ENCODE results near the gene ZNF212. TPM values are rescaled to one million over a fixed set of nuclear protein-coding genes. Genes with fewer than 3 reads are reported as not detected.

ZNF212 gene
- total and polyA plus RNA-seq, 2 donors (not counting 1 experiment from before 2014, with no cell fraction given) = 4.2 to 4.8 TPM

DNA sequence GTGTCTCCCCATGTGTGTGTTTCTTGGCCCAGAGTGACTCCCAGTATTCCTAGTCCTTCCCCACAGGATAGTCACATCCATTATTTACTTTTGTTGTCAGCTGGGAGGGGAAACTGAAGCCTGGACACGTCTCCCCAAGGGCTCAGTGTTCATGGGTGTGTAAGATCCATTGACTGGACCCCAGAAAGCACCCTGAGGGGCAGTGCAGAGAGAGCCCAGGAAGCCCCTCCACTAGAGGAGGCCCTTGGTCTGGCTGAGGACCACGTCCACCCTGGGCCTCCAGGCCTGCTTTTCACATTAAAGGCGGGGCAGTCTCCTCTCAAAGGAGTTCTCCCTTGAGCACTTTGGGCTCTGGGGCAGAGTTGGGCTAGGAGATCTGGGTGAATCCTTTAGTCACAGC is 43.9 kb downstream of the ZNF212 start:
- Histone ChIP-seq H3K4me1 (ENCODE audit: control insufficient read depth, extremely low read depth, insufficient read depth, low read length) (no peaks in the 10 kb centered on the region), H4K20me1 (ENCODE audit: control insufficient read depth, extremely low read depth, insufficient read depth, low read length) (no peaks in the 10 kb centered on the region), H3K27ac (ENCODE audit: insufficient read depth, low read length) (no peak overlapping the region), H3K9ac (ENCODE audit: insufficient read depth, low read length) (no peak overlapping the region), H3K9me3 (ENCODE audit: control insufficient read depth, insufficient read depth, low read depth, low read length) (no peaks in the 10 kb centered on the region), H3K79me2 (ENCODE audit: control insufficient read depth, insufficient read depth, low read length) (no peaks in the 10 kb centered on the region), H3K4me3 (replicated peaks in 1 of 4; ENCODE audit: control extremely low read depth in 1 of 4, insufficient read depth in 1 of 4, low read depth in 3 of 4, low read length in 4 of 4) (no peak overlapping the region), H3K27me3 (ENCODE audit: control insufficient read depth, insufficient read depth, low read length) (no peaks in the 10 kb centered on the region), H2AFZ (ENCODE audit: low read length) (no peak overlapping the region), H3K36me3 (ENCODE audit: control insufficient read depth, insufficient read depth, low read length) (peaks cover 5% of the 10 kb centered on the region), H3K4me2 (ENCODE audit: extremely low read depth, insufficient read depth, low read length) (no peak overlapping the region)
- no peak for DNase-seq (ENCODE audit: low read depth in 2 of 2)
- TF ChIP-seq, protein P1, sequence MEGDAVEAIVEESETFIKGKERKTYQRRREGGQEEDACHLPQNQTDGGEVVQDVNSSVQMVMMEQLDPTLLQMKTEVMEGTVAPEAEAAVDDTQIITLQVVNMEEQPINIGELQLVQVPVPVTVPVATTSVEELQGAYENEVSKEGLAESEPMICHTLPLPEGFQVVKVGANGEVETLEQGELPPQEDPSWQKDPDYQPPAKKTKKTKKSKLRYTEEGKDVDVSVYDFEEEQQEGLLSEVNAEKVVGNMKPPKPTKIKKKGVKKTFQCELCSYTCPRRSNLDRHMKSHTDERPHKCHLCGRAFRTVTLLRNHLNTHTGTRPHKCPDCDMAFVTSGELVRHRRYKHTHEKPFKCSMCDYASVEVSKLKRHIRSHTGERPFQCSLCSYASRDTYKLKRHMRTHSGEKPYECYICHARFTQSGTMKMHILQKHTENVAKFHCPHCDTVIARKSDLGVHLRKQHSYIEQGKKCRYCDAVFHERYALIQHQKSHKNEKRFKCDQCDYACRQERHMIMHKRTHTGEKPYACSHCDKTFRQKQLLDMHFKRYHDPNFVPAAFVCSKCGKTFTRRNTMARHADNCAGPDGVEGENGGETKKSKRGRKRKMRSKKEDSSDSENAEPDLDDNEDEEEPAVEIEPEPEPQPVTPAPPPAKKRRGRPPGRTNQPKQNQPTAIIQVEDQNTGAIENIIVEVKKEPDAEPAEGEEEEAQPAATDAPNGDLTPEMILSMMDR (conservative IDR thresholded peaks at IDR 0.05 in 1 of 2, IDR thresholded peaks at IDR 0.05 in 1 of 2; ENCODE audit: low read depth in 1 of 2, low read length in 2 of 2) = no peak
- TF ChIP-seq EZH2 (IDR thresholded peaks at IDR 0.05; ENCODE audit: low read length, missing control alignments) = no peak

DNA sequence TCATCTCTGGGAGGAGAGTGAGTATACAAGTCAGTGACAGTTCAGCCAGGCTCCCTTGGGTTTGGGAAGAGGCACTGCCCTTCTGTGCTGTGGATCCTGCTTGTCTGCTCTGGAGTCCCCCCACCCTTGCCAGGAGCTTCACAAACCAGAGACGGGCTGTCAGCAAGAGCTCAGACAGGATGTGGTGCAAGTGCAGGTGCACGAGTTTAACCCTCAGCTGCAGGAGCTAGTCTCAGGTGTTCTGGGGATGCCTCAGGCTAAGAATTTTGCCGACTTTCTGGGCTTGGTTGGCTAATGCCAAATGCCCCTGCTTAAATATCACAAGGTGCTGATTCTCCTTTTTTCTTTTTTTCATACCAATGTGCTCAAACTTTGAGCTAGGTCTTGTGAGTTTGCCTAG is 44.9 kb downstream of the ZNF212 start:
- no peaks in the 10 kb centered on the region for H4K20me1 ChIP-seq (ENCODE audit: control insufficient read depth, extremely low read depth, insufficient read depth, low read length)
- H3K4me2 ChIP-seq (ENCODE audit: extremely low read depth, insufficient read depth, low read length) = no peak overlapping the region
- no peaks in the 10 kb centered on the region for H3K4me1 ChIP-seq (ENCODE audit: control insufficient read depth, extremely low read depth, insufficient read depth, low read length)
- no peaks in the 10 kb centered on the region for H3K9me3 ChIP-seq (ENCODE audit: control insufficient read depth, insufficient read depth, low read depth, low read length)
- H3K36me3 ChIP-seq (ENCODE audit: control insufficient read depth, insufficient read depth, low read length) = peaks cover 1% of the 10 kb centered on the region
- no peaks in the 10 kb centered on the region for H3K27me3 ChIP-seq (ENCODE audit: control insufficient read depth, insufficient read depth, low read length)
- H3K9ac ChIP-seq (ENCODE audit: insufficient read depth, low read length) = no peak overlapping the region
- no peaks in the 10 kb centered on the region for H3K79me2 ChIP-seq (ENCODE audit: control insufficient read depth, insufficient read depth, low read length)
- H3K4me3 ChIP-seq (replicated peaks in 1 of 4; ENCODE audit: control extremely low read depth in 1 of 4, insufficient read depth in 1 of 4, low read depth in 3 of 4, low read length in 4 of 4) = no peak overlapping the region
- TF ChIP-seq EZH2 (IDR thresholded peaks at IDR 0.05; ENCODE audit: low read length, missing control alignments) = no peak
- TF ChIP-seq, protein P1 (conservative IDR thresholded peaks at IDR 0.05 in 1 of 2, IDR thresholded peaks at IDR 0.05 in 1 of 2; ENCODE audit: low read depth in 1 of 2, low read length in 2 of 2) = no peak
- no peak overlapping the region for H2AFZ ChIP-seq (ENCODE audit: low read length)
- no peak overlapping the region for H3K27ac ChIP-seq (ENCODE audit: insufficient read depth, low read length)
- DNase-seq (ENCODE audit: low read depth in 2 of 2) = no peak

DNA sequence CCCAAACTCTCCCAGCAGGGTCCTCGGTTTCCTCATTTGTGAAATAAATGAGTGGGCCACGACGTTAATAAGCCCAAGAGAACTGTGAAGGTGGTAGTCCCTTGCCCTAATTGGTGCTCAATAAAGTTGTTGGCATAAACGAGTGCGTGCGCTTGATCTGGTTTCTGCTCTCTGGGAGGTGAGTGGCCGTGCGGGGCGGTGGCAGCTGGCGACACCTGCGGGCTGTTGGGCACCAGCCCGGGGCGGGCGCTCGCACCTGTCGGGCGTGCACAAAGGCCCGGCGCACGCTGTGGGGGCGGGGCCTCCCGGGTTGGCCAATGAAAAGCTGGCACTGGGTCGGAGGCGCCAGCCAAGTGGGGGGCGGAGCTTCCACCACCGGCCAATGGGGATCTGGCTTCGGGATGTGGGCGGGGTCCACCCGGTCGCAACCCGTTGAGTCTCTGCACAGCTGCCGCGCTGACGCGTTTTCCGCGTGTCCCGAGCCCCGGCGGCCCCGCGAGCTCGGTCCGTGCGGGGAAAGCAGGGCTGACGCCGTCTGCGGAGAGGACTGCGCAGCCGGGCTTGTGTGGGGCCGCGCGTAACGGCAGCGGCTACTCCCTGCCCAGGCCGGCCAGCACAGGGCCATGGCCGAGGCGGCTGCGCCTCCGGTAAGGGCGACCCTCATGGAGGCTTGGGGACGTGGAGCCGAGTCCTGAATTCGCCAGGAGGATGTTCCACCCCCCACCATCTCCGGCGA is 45.6 kb downstream of the ZNF212 start:
- Histone ChIP-seq H3K27ac (ENCODE audit: insufficient read depth, low read length) (peak overlapping the region; percentile 71), H3K4me3 (replicated peaks in 1 of 4; ENCODE audit: control extremely low read depth in 1 of 4, insufficient read depth in 1 of 4, low read depth in 3 of 4, low read length in 4 of 4) (peak overlapping the region; percentile 64 to 76 (median 70)), H4K20me1 (ENCODE audit: control insufficient read depth, extremely low read depth, insufficient read depth, low read length) (no peaks in the 10 kb centered on the region), H3K9ac (ENCODE audit: insufficient read depth, low read length) (peak overlapping the region; percentile 69), H3K36me3 (ENCODE audit: control insufficient read depth, insufficient read depth, low read length) (peaks cover 1% of the 10 kb centered on the region), H3K9me3 (ENCODE audit: control insufficient read depth, insufficient read depth, low read depth, low read length) (no peaks in the 10 kb centered on the region), H3K4me2 (ENCODE audit: extremely low read depth, insufficient read depth, low read length) (peak overlapping the region; percentile 89), H3K79me2 (ENCODE audit: control insufficient read depth, insufficient read depth, low read length) (no peaks in the 10 kb centered on the region), H2AFZ (ENCODE audit: low read length) (peak overlapping the region; percentile 75), H3K4me1 (ENCODE audit: control insufficient read depth, extremely low read depth, insufficient read depth, low read length) (no peaks in the 10 kb centered on the region), H3K27me3 (ENCODE audit: control insufficient read depth, insufficient read depth, low read length) (no peaks in the 10 kb centered on the region)
- DNase-seq (ENCODE audit: low read depth in 2 of 2) = peak; percentile 79 to 82
- TF ChIP-seq, protein P1 (conservative IDR thresholded peaks at IDR 0.05 in 1 of 2, IDR thresholded peaks at IDR 0.05 in 1 of 2; ENCODE audit: low read depth in 1 of 2, low read length in 2 of 2) = no peak
- no peak for TF ChIP-seq EZH2 (IDR thresholded peaks at IDR 0.05; ENCODE audit: low read length, missing control alignments)

Measured in fibroblast of lung (primary cell).